Measurements from ENCODE around the gene DCC.

Gene DCC

GRCh38 chr18:52468496-52468895 lies 128.5 kb downstream of the DCC start:
- no peak overlapping the region for H3K4me3 ChIP-seq (ENCODE audit: low read depth, low read length)
- TF ChIP-seq CTCF (IDR thresholded peaks at IDR 0.05; ENCODE audit: insufficient read depth, low read depth, low read length, missing control alignments) = no peak
- no peak for DNase-seq (ENCODE audit: low read depth)

GRCh38 chr18:52475325-52475724 lies 135.3 kb downstream of the DCC start:
- H3K4me3 ChIP-seq (ENCODE audit: low read depth, low read length) = no peak overlapping the region
- no peak for DNase-seq (ENCODE audit: low read depth)
- no peak for TF ChIP-seq CTCF (IDR thresholded peaks at IDR 0.05; ENCODE audit: insufficient read depth, low read depth, low read length, missing control alignments)

GRCh38 chr18:52481116-52481515 lies 141.1 kb downstream of the DCC start:
- no peak for DNase-seq (ENCODE audit: low read depth)
- H3K4me3 ChIP-seq (ENCODE audit: low read depth, low read length) = no peak overlapping the region
- no peak for TF ChIP-seq CTCF (IDR thresholded peaks at IDR 0.05; ENCODE audit: insufficient read depth, low read depth, low read length, missing control alignments)

- H3K4me3 ChIP-seq (ENCODE audit: low read depth, low read length) = no peak overlapping the region
- no peak for TF ChIP-seq CTCF (IDR thresholded peaks at IDR 0.05; ENCODE audit: insufficient read depth, low read depth, low read length, missing control alignments)
- DNase-seq (ENCODE audit: low read depth) = no peak
Measured at GRCh38 chr18:52484977-52485376, 145.0 kb downstream of the DCC start.

GRCh38 chr18:52486052-52486451 lies 146.1 kb downstream of the DCC start:
- DNase-seq (ENCODE audit: low read depth) = no peak
- TF ChIP-seq CTCF (IDR thresholded peaks at IDR 0.05; ENCODE audit: insufficient read depth, low read depth, low read length, missing control alignments) = no peak
- H3K4me3 ChIP-seq (ENCODE audit: low read depth, low read length) = no peak overlapping the region

GRCh38 chr18:52489396-52490306 lies 149.7 kb downstream of the DCC start:
- no peak for DNase-seq (ENCODE audit: low read depth)
- no peak for TF ChIP-seq CTCF (IDR thresholded peaks at IDR 0.05; ENCODE audit: insufficient read depth, low read depth, low read length, missing control alignments)
- no peak overlapping the region for H3K4me3 ChIP-seq (ENCODE audit: low read depth, low read length)

GRCh38 chr18:52496426-52496825 lies 156.4 kb downstream of the DCC start:
- H3K4me3 ChIP-seq (ENCODE audit: low read depth, low read length) = no peak overlapping the region

More at GRCh38 chr18:52496426-52496825, 156.4 kb downstream of the DCC start:
- DNase-seq (ENCODE audit: low read depth) = no peak
- no peak for TF ChIP-seq CTCF (IDR thresholded peaks at IDR 0.05; ENCODE audit: insufficient read depth, low read depth, low read length, missing control alignments)

Measured in GM12865 (cell line).